Naive thymus-derived CD4-positive, alpha-beta T cell (primary cell): ENCODE measurements around the gene CWC15. TPM values are rescaled to one million over a fixed set of nuclear protein-coding genes. Genes with fewer than 3 reads are reported as not detected.

ENCODE experiments used
- ATAC-seq: fragments of 150-1000 bp; cut with Tn5 transposase; 2 replicates; pipeline ENCODE4 v1.10.0; 2021; ENCODE audit warnings: mild to moderate bottlenecking, moderate library complexity
- CTCF ChIA-PET: fragments of 350-600 bp; sonication (Branson Sonifier 250); formaldehyde crosslinking; loops from one replicate; lab custom pipeline; 2021; ENCODE audit warnings: antibody characterized with exemption; lab: Charles Lee
- POLR2A ChIA-PET: fragments of 350-600 bp; sonication (Branson Sonifier 250); formaldehyde crosslinking; loops from one replicate; lab custom pipeline; 2021; ENCODE audit warnings: antibody characterized with exemption, inconsistent platforms; lab: Charles Lee
- DNase-seq, 9 donors: peaks; one replicate each; pipeline versions ENCODE4 v3.0.0 to v3.0.0-alpha.2; 2020 to 2022; ENCODE audit warnings: mixed read lengths in 1 of 9
- H3K27ac ChIP-seq: one replicate; pipeline ENCODE4 v1.7.0; 2013; ENCODE audit warnings: mild to moderate bottlenecking, low read depth, low read length, moderate library complexity
- H3K27me3 ChIP-seq, 2 donors: one replicate each; pipeline ENCODE4 v1.7.0; 2013; ENCODE audit warnings: low read length in 2 of 2, mild to moderate bottlenecking in 2 of 2, moderate library complexity in 2 of 2; ENCODE audit not compliant: control insufficient read depth in 2 of 2, insufficient read depth in 2 of 2
- H3K36me3 ChIP-seq, 3 experiments: 1 replicate in 2 of 3; 2 replicates in 1 of 3; pipeline ENCODE4 v1.7.0; 2013; ENCODE audit warnings: low read length in 3 of 3, mild to moderate bottlenecking in 3 of 3, moderate library complexity in 1 of 3; ENCODE audit not compliant: insufficient read depth in 3 of 3, control insufficient read depth in 2 of 3
- H3K4me1 ChIP-seq, 2 donors: one replicate each; pipeline ENCODE4 v1.7.0; 2013; ENCODE audit warnings: low read length in 2 of 2, mild to moderate bottlenecking in 2 of 2, moderate library complexity in 1 of 2; ENCODE audit not compliant: control insufficient read depth in 2 of 2, insufficient read depth in 2 of 2
- H3K4me3 ChIP-seq: 2 replicates; pipeline ENCODE4 v1.7.0; 2013; ENCODE audit warnings: mild to moderate bottlenecking, low read length
- H3K9me3 ChIP-seq, 3 experiments: 1 replicate in 2 of 3; 2 replicates in 1 of 3; pipeline ENCODE4 v1.7.0; 2013; ENCODE audit warnings: low read length in 3 of 3; ENCODE audit not compliant: control insufficient read depth in 2 of 3
- H3K27ac Mint-ChIP-seq, 9 donors: one replicate each; pipeline ENCODE4 v1.8.0; 2020 to 2022; ENCODE audit warnings: mixed read lengths in 9 of 9, mild to moderate bottlenecking in 8 of 9, moderate library complexity in 5 of 9, inconsistent platforms in 2 of 9
- H3K27me3 Mint-ChIP-seq, 5 donors: one replicate each; pipeline ENCODE4 v1.8.0; 2021 to 2022; ENCODE audit warnings: mixed read lengths in 5 of 5, mild to moderate bottlenecking in 1 of 5
- H3K36me3 Mint-ChIP-seq, 5 donors: one replicate each; pipeline ENCODE4 v1.8.0; 2020 to 2022; ENCODE audit warnings: mixed read lengths in 5 of 5, mild to moderate bottlenecking in 3 of 5, inconsistent platforms in 1 of 5
- H3K4me1 Mint-ChIP-seq, 7 donors: one replicate each; pipeline ENCODE4 v1.8.0; 2020 to 2022; ENCODE audit warnings: mixed read lengths in 7 of 7, mild to moderate bottlenecking in 3 of 7, inconsistent platforms in 1 of 7
- H3K4me3 Mint-ChIP-seq, 10 donors: one replicate each; pipeline ENCODE4 v1.8.0; 2020 to 2022; ENCODE audit warnings: mild to moderate bottlenecking in 10 of 10, mixed read lengths in 10 of 10, moderate library complexity in 6 of 10, inconsistent platforms in 2 of 10
- H3K9me3 Mint-ChIP-seq, 11 donors: one replicate each; pipeline ENCODE4 v1.8.0; 2020 to 2022; ENCODE audit warnings: mixed read lengths in 11 of 11, mild to moderate bottlenecking in 4 of 11, inconsistent platforms in 1 of 11, moderate library complexity in 1 of 11
- intact Hi-C, 2 donors: fragments of 100-400 bp; cut with micrococcal nuclease; formaldehyde crosslinking; loops; one replicate each; pipeline ENCODE4 v1.15.1; 2023
- polyA plus RNA-seq, 2 donors: library from polyadenylated mRNA; unstranded; fragments of 300-500 nt; fragmentation: Illumina TruSeq; gene quantifications; one replicate each; pipeline ENCODE4 v1.2.3, GENCODE V29; 2021
- total RNA-seq, 6 experiments: library from RNA in 5 of 6; stranded (reverse) in 5 of 6; gene quantifications; 1 replicate in 5 of 6; 2 replicates in 1 of 6; pipeline ENCODE4 v1.2.3 and lab custom pipeline; 2021 to 2026

The CWC15 gene
- total and polyA plus RNA-seq, 7 experiments from 2014 or later = 47.8 to 94.7 (median 66.8) TPM

- H3K9me3 ChIP-seq = no peaks in the 10 kb centered on the region
- ATAC-seq (no peak), DNase-seq (no peak)
- H3K36me3 ChIP-seq = no peaks in the 10 kb centered on the region
- no peak overlapping the region for H3K4me3 ChIP-seq
- no peak overlapping the region for H3K27ac ChIP-seq
- H3K27me3 ChIP-seq = no peaks in the 10 kb centered on the region
- Mint-ChIP-seq H3K27ac (peak overlapping the region; percentile 76 to 96 (median 88)), H3K9me3 (peaks cover 0 to 13% (median 2%) of the 10 kb centered on the region in 11 donors), H3K4me1 (peaks cover 33 to 87% (median 75%) of the 10 kb centered on the region in 7 donors), H3K27me3 (peaks cover 0 to 2% (median 0%) of the 10 kb centered on the region in 5 donors), H3K36me3 (peaks cover 4 to 16% (median 9%) of the 10 kb centered on the region in 5 donors), H3K4me3 (peak overlapping the region in 7 of 10 donors; percentile 33 to 78 (median 63))
- intact Hi-C loops = no loop called here
- CTCF ChIA-PET = interaction anchor here (1.1 kb wide), 1 partner anchor 47 kb away, joined by 3 read pairs; the partner anchor contains the start of genes CWC15 and KDM4D
- POLR2A ChIA-PET = interaction anchor here (1.1 to 1.8 kb wide), 2 partner anchors 8 to 47 kb away, joined by 3 to 8 read pairs; partner anchors contain the start of genes CWC15 and KDM4D
- H3K4me1 ChIP-seq = peaks cover 27 to 50% of the 10 kb centered on the region in 2 donors
These were observed 47.1 kb downstream of the CWC15 start for GRCh38 chr11:94926271-94926625.

GRCh38 chr11:94925422-94926270 lies 47.7 kb downstream of the CWC15 start:
- no peaks in the 10 kb centered on the region for H3K9me3 ChIP-seq
- DNase-seq (peak in 3 of 9 donors; percentile 9 to 27 (median 26)), ATAC-seq (no peak)
- POLR2A ChIA-PET = interaction anchor here (1.0 to 1.8 kb wide), 5 partner anchors 9 to 48 kb away, joined by 3 to 12 read pairs (median 7); partner anchors contain the start of genes CWC15 and KDM4D
- Mint-ChIP-seq H3K27me3 (peaks cover 0 to 2% (median 0%) of the 10 kb centered on the region in 5 donors), H3K9me3 (peaks cover 0 to 13% (median 2%) of the 10 kb centered on the region in 11 donors), H3K4me1 (peaks cover 33 to 92% (median 77%) of the 10 kb centered on the region in 7 donors), H3K27ac (peak overlapping the region; percentile 76 to 96 (median 88)), H3K36me3 (peaks cover 4 to 17% (median 9%) of the 10 kb centered on the region in 5 donors), H3K4me3 (peak overlapping the region; percentile 50 to 82 (median 69))
- no peaks in the 10 kb centered on the region for H3K27me3 ChIP-seq
- peaks cover 27 to 50% of the 10 kb centered on the region in 2 donors for H3K4me1 ChIP-seq
- peak overlapping the region; percentile 25 for H3K4me3 ChIP-seq
- H3K36me3 ChIP-seq = no peaks in the 10 kb centered on the region
- intact Hi-C loops = loop anchor here in 1 of 2 donors (2.0 kb wide), 1 partner anchor 47 kb away; the partner anchor contains the start of genes CWC15 and KDM4D
- H3K27ac ChIP-seq = no peak overlapping the region
- CTCF ChIA-PET = interaction anchor here (1.1 kb wide), 1 partner anchor 48 kb away, joined by 3 read pairs; the partner anchor contains the start of genes CWC15 and KDM4D

DNA sequence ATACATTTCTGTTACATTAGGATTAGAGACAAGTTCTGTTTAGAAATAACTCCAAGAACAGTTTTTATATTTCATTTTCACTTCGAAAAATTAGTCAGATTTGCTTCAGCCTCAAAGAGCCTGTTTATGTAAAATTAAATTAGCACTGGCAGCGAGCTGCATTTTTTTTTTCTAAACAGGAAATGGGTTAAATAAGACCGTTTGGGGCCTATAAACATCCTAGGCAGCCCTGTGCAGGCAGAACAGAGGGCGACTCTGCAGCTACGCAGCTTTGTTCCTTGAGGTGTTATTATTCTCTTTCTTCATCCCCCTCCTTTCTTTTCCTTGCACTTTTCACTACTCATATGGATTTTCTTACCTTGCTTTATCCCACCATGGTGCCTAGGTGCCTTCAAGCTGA lies 48.7 kb downstream of the CWC15 start:
- Histone ChIP-seq H3K9me3 (no peaks in the 10 kb centered on the region), H3K27ac (no peak overlapping the region), H3K4me3 (peak overlapping the region; percentile 25), H3K4me1 (peaks cover 27 to 50% of the 10 kb centered on the region in 2 donors), H3K36me3 (no peaks in the 10 kb centered on the region), H3K27me3 (no peaks in the 10 kb centered on the region)
- peak overlapping the region; percentile 76 to 96 (median 88) for H3K27ac Mint-ChIP-seq
- ChIA-PET CTCF (no interaction called here), POLR2A (interaction anchor here (0.5 to 1.8 kb wide), 7 partner anchors 10 to 1212 kb away, joined by 3 to 12 read pairs (median 4); partner anchors contain the start of genes CWC15, ENDOD1, FAM76B and KDM4D)
- ATAC-seq = peak; percentile 66
- peaks cover 0 to 13% (median 0%) of the 10 kb centered on the region in 11 donors for H3K9me3 Mint-ChIP-seq
- peaks cover 33 to 92% (median 78%) of the 10 kb centered on the region in 7 donors for H3K4me1 Mint-ChIP-seq
- DNase-seq = peak in 6 of 9 donors; percentile 30 to 62 (median 54)
- intact Hi-C loops = loop anchor here (1.0 to 2.0 kb wide), 2 partner anchors 48 to 49 kb away; partner anchors contain the start of genes CWC15 (in 2 of the 2) and KDM4D (in 2 of the 2)
- H3K27me3 Mint-ChIP-seq = peaks cover 0 to 2% (median 0%) of the 10 kb centered on the region in 5 donors
- H3K4me3 Mint-ChIP-seq = peak overlapping the region; percentile 50 to 82 (median 69)
- H3K36me3 Mint-ChIP-seq = peaks cover 4 to 22% (median 14%) of the 10 kb centered on the region in 5 donors

DNA sequence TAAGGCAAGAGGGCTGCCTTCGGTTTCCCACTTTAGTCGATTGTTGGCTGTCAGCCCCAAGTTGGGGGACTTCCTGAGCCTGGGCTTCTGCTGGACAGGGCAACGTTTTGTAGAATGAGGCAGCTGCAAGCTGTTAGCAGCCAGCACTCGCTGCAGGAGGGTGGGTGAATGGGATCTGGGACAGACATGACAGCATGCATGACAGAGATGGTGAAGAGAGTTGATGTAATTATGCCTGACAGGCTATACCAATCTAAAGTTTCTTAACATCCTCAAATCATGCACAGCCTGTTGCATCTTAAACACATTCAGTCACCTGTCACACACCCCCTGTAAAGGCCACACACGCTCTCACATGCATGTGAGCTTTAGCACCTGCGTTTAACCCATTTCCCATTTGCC lies 49.2 kb downstream of the CWC15 start:
- ATAC-seq = peak; percentile 30
- peak in 2 of 9 donors; percentile 12 to 46 for DNase-seq
- Histone ChIP-seq H3K4me3 (no peak overlapping the region), H3K27ac (no peak overlapping the region), H3K4me1 (peaks cover 27 to 50% of the 10 kb centered on the region in 2 donors), H3K9me3 (no peaks in the 10 kb centered on the region), H3K36me3 (no peaks in the 10 kb centered on the region), H3K27me3 (no peaks in the 10 kb centered on the region)
- peaks cover 0 to 13% (median 0%) of the 10 kb centered on the region in 11 donors for H3K9me3 Mint-ChIP-seq
- H3K4me1 Mint-ChIP-seq = peaks cover 33 to 88% (median 74%) of the 10 kb centered on the region in 7 donors
- POLR2A ChIA-PET = interaction anchor here (0.5 to 1.8 kb wide), 7 partner anchors 11 to 1212 kb away, joined by 3 to 12 read pairs (median 4); partner anchors contain the start of genes CWC15, ENDOD1, FAM76B and KDM4D
- CTCF ChIA-PET = no interaction called here
- H3K4me3 Mint-ChIP-seq = peak overlapping the region in 9 of 10 donors; percentile 31 to 82 (median 69)
- H3K27me3 Mint-ChIP-seq = peaks cover 0 to 2% (median 0%) of the 10 kb centered on the region in 5 donors
- peaks cover 4 to 22% (median 14%) of the 10 kb centered on the region in 5 donors for H3K36me3 Mint-ChIP-seq
- peak overlapping the region; percentile 66 to 96 (median 88) for H3K27ac Mint-ChIP-seq
- intact Hi-C loops = loop anchor here (1.0 to 2.0 kb wide), 2 partner anchors 49 kb away; partner anchors contain the start of genes CWC15 (in 2 of the 2) and KDM4D (in 2 of the 2)

GRCh38 chr11:94923004-94923334 lies 50.4 kb downstream of the CWC15 start:
- H3K4me3 ChIP-seq = no peak overlapping the region
- ChIA-PET POLR2A (interaction anchor here (0.6 kb wide), 1 partner anchor 75 kb away, joined by 3 read pairs; no protein-coding TSS in a partner anchor), CTCF (no interaction called here)
- Mint-ChIP-seq H3K27me3 (peaks cover 0 to 2% (median 0%) of the 10 kb centered on the region in 5 donors), H3K4me3 (peak overlapping the region in 1 of 10 donors; percentile 77), H3K4me1 (peaks cover 24 to 76% (median 62%) of the 10 kb centered on the region in 7 donors), H3K36me3 (peaks cover 4 to 22% (median 14%) of the 10 kb centered on the region in 5 donors), H3K27ac (peak overlapping the region in 2 of 9 donors; percentile 91 to 96), H3K9me3 (peaks cover 0 to 13% (median 0%) of the 10 kb centered on the region in 11 donors)
- H3K4me1 ChIP-seq = peaks cover 27 to 40% of the 10 kb centered on the region in 2 donors
- no peaks in the 10 kb centered on the region for H3K36me3 ChIP-seq
- ATAC-seq (peak; percentile 15), DNase-seq (no peak)
- no peak overlapping the region for H3K27ac ChIP-seq
- no peaks in the 10 kb centered on the region for H3K27me3 ChIP-seq
- H3K9me3 ChIP-seq = no peaks in the 10 kb centered on the region
- intact Hi-C loops = no loop called here
